Peyer's patch (tissue), 4 donors: ENCODE data around the gene SIGLEC5. TPM values are rescaled to one million over a fixed set of nuclear protein-coding genes. Genes with fewer than 3 reads are reported as not detected.
"Not testable (repeated sequence)": the region's sequence is repeated elsewhere in the genome, so short reads cannot be mapped to it uniquely, and the experiment has no call there.

Experiments
- DNase-seq, 3 donors: peaks; one replicate each; pipeline ENCODE4 v3.0.0-alpha.2; 2017 to 2019
- H3K27ac ChIP-seq, 4 donors: fragments of 200-600 bp; sonication (generic); one replicate each; pipeline ENCODE4 v1.5.1; 2016 to 2019
- H3K27me3 ChIP-seq, 2 donors: fragments of 200-600 bp; sonication (generic); one replicate each; pipeline ENCODE4 v1.5.1; 2019
- H3K36me3 ChIP-seq, 3 donors: fragments of 200-600 bp; sonication (generic); one replicate each; pipeline ENCODE4 v1.5.1; 2016 to 2019
- H3K4me1 ChIP-seq, 4 donors: fragments of 200-600 bp; sonication (generic); one replicate each; pipeline ENCODE4 v1.5.1; 2016 to 2019
- H3K4me3 ChIP-seq, 4 donors: fragments of 200-600 bp; sonication (generic); 1 replicate in 3 of 4; 2 replicates in 1 of 4; pipeline ENCODE4 v1.5.1; 2016 to 2019; ENCODE audit warnings: mild to moderate bottlenecking in 1 of 4
- H3K9me3 ChIP-seq, 4 donors: fragments of 200-600 bp; sonication (generic); one replicate each; pipeline ENCODE4 v1.5.1; 2016 to 2019; ENCODE audit warnings: mild to moderate bottlenecking in 1 of 4
- CTCF ChIP-seq, 6 experiments: fragments of 450-650 bp in 4 of 6; fragments of 200-600 bp in 2 of 6; sonication (generic) in 1 of 6; IDR thresholded peaks; one replicate each; pipeline ENCODE4 v1.5.1; 2017 to 2019; ENCODE audit warnings: antibody characterized with exemption in 6 of 6, mild to moderate bottlenecking in 3 of 6, moderate library complexity in 1 of 6
- POLR2A ChIP-seq, 2 donors: fragments of 450-650 bp; IDR thresholded peaks; one replicate each; pipeline ENCODE4 v1.5.1; 2017; ENCODE audit warnings: antibody characterized with exemption in 2 of 2, mild to moderate bottlenecking in 2 of 2, moderate library complexity in 2 of 2
- total RNA-seq, 4 donors: library from RNA; depleted of rRNA; stranded (reverse); fragments of >200 nt; gene quantifications; one replicate each; pipeline ENCODE4 v1.1.0, GENCODE V29; 2016

The SIGLEC5 gene
- total RNA-seq, 4 donors from 2014 or later: 0.57 to 9.1 TPM; not detected in 2

- Histone ChIP-seq H3K9me3 (no peaks in the 10 kb centered on the region), H3K4me1 (peaks cover 0 to 7% (median 0%) of the 10 kb centered on the region in 4 donors), H3K27ac (peak overlapping the region in 1 of 4 donors; percentile 69), H3K4me3 (no peak overlapping the region), H3K27me3 (no peaks in the 10 kb centered on the region), H3K36me3 (no peaks in the 10 kb centered on the region)
- peak in 2 of 3 donors; percentile 66 to 75 for DNase-seq
- TF ChIP-seq POLR2A (IDR thresholded peaks at IDR 0.05): no peak
- TF ChIP-seq CTCF (IDR thresholded peaks at IDR 0.05): no peak
Observed at GRCh38 chr19:51651216-51651846, 21.1 kb upstream of the SIGLEC5 start.

GRCh38 chr19:51647318-51647717, 17.1 kb upstream of the SIGLEC5 start:
- peaks cover 0 to 7% (median 0%) of the 10 kb centered on the region in 4 donors for H3K4me1 ChIP-seq
- no peaks in the 10 kb centered on the region for H3K9me3 ChIP-seq
- no peaks in the 10 kb centered on the region for H3K36me3 ChIP-seq
- H3K4me3 ChIP-seq: no peak overlapping the region
- no peaks in the 10 kb centered on the region for H3K27me3 ChIP-seq
- peak overlapping the region in 1 of 4 donors; percentile 59 for H3K27ac ChIP-seq
- DNase-seq: no peak
- TF ChIP-seq CTCF (IDR thresholded peaks at IDR 0.05): no peak
- TF ChIP-seq POLR2A (IDR thresholded peaks at IDR 0.05): no peak

- H3K36me3 ChIP-seq, H3K9me3 ChIP-seq, H3K4me1 ChIP-seq, H3K27me3 ChIP-seq, DNase-seq: not testable (repeated sequence)
- peak within 1 kb of the TSS in 2 of 4 donors; percentile 45 to 67 for H3K27ac ChIP-seq
- peak within 1 kb of the TSS in 2 of 4 donors; percentile 24 to 29 for H3K4me3 ChIP-seq
Observed at GRCh38 chr19:51646730-51647129, 16.5 kb upstream of the SIGLEC5 start, which contains the start of gene SIGLEC14. TSS of gene SIGLEC14 (minus strand) at chr19:51646825. CDS start at chr19:51646759, 66 bp downstream.

- no peaks in the 10 kb centered on the region for H3K36me3 ChIP-seq
- H3K27ac ChIP-seq: peak overlapping the region in 2 of 4 donors; percentile 45 to 67
- H3K9me3 ChIP-seq: no peaks in the 10 kb centered on the region
- peak overlapping the region in 3 of 4 donors; percentile 10 to 29 (median 24) for H3K4me3 ChIP-seq
- no peaks in the 10 kb centered on the region for H3K4me1 ChIP-seq
- no peaks in the 10 kb centered on the region for H3K27me3 ChIP-seq
- no peak for DNase-seq
- TF ChIP-seq CTCF (IDR thresholded peaks at IDR 0.05) (no peak), POLR2A (IDR thresholded peaks at IDR 0.05) (no peak)
Observed at GRCh38 chr19:51644636-51645271, 14.6 kb upstream of the SIGLEC5 start.

GRCh38 chr19:51641648-51642047, 11.4 kb upstream of the SIGLEC5 start:
- Histone ChIP-seq H3K27ac (no peak overlapping the region), H3K4me3 (no peak overlapping the region), H3K4me1 (no peaks in the 10 kb centered on the region), H3K9me3 (no peaks in the 10 kb centered on the region), H3K36me3 (no peaks in the 10 kb centered on the region), H3K27me3 (no peaks in the 10 kb centered on the region)
- DNase-seq: no peak
- TF ChIP-seq POLR2A (IDR thresholded peaks at IDR 0.05) (no peak), CTCF (IDR thresholded peaks at IDR 0.05) (no peak)

GRCh38 chr19:51640386-51640785, 10.2 kb upstream of the SIGLEC5 start:
- H3K4me1 ChIP-seq: no peaks in the 10 kb centered on the region
- H3K9me3 ChIP-seq: no peaks in the 10 kb centered on the region
- H3K36me3 ChIP-seq: no peaks in the 10 kb centered on the region
- no peak overlapping the region for H3K4me3 ChIP-seq
- TF ChIP-seq CTCF (IDR thresholded peaks at IDR 0.05) (no peak), POLR2A (IDR thresholded peaks at IDR 0.05) (no peak)
- H3K27me3 ChIP-seq: no peaks in the 10 kb centered on the region
- DNase-seq: no peak
- no peak overlapping the region for H3K27ac ChIP-seq
